HepG2 (cell line): ENCODE data around the gene IMMT. TPM values are rescaled to one million over a fixed set of nuclear protein-coding genes. Genes with fewer than 3 reads are reported as not detected.

Experiments used
- ATAC-seq: fragments of 200-7000 bp; cut with Tn5 transposase; 3 replicates; pipeline ENCODE4 v1.9.1; 2020; ENCODE audit warnings: mild to moderate bottlenecking, moderate library complexity
- BruUV-seq: library from RNA; stranded (reverse); fragments of 400-500 nt; replicated peaks from 2 replicates; lab custom pipeline; 2021; lab: Mats Ljungman, UMichigan
- CTCF ChIA-PET: fragments of 300-600 bp; formaldehyde crosslinking; extraction: SDS; loops from one replicate; lab custom pipeline; 2021; ENCODE audit warnings: low total read pairs, inconsistent platforms, low intra/inter-chr PET ratio; lab: Yijun Ruan, JAX
- POLR2A ChIA-PET: fragments of 350-600 bp; sonication (Branson Sonifier 250); formaldehyde crosslinking; loops from one replicate; lab custom pipeline; 2020; ENCODE audit warnings: antibody characterized with exemption, inconsistent platforms; lab: Yijun Ruan, JAX
- DNase-seq: peaks from one replicate; pipeline ENCODE4 v3.0.0-alpha.2; 2015; ENCODE audit warnings: low spot score
- FAIRE-seq: peaks from 3 replicates; lab custom pipeline; 2011; peaks lifted over from hg19 to GRCh38; lab: Jason Lieb, UNC
- H2AFZ ChIP-seq: one replicate; pipeline ENCODE4 v1.6.1; 2011; ENCODE audit warnings: low read length, inconsistent platforms
- H3K27ac ChIP-seq: fragments of 300-600 bp; 3 replicates; pipeline ENCODE4 v1.8.0; 2011; ENCODE audit warnings: mixed run types, mild to moderate bottlenecking, mixed read lengths, low read length, inconsistent platforms; ENCODE audit not compliant: insufficient read depth; ENCODE audit errors: extremely low read length
- H3K27me3 ChIP-seq, 2 experiments: fragments of 200-600 bp in 1 of 2; 2 replicates in 1 of 2; 3 replicates in 1 of 2; pipeline versions ENCODE4 v1.6.0 to v1.8.0; 2011; ENCODE audit warnings: low read length in 2 of 2, mild to moderate bottlenecking in 2 of 2, moderate library complexity in 2 of 2, inconsistent platforms in 1 of 2; ENCODE audit not compliant: insufficient read depth in 2 of 2, control insufficient read depth in 1 of 2
- H3K36me3 ChIP-seq, 2 experiments: fragments of 200-600 bp in 1 of 2; replicated peaks in 1 of 2; 2 replicates in 1 of 2; 3 replicates in 1 of 2; pipeline versions ENCODE4 v1.5.1 to v1.8.0; 2011; ENCODE audit warnings: low read length in 2 of 2, inconsistent platforms in 1 of 2; ENCODE audit not compliant: insufficient read depth in 2 of 2, control insufficient read depth in 1 of 2
- H3K4me1 ChIP-seq: 2 replicates; pipeline ENCODE4 v1.5.1; 2012; ENCODE audit warnings: low read length, inconsistent platforms; ENCODE audit not compliant: insufficient read depth
- H3K4me2 ChIP-seq: 2 replicates; pipeline ENCODE4 v1.6.0; 2011; ENCODE audit warnings: low read depth, low read length, inconsistent platforms
- H3K4me3 ChIP-seq, 3 experiments: fragments of 200-600 bp in 1 of 3; sonication (generic), shearing (Covaris generic) in 1 of 3; replicated peaks in 1 of 3; 2 replicates each; pipeline ENCODE4 v1.5.1; 2011 to 2016; ENCODE audit warnings: low read length in 3 of 3, inconsistent platforms in 2 of 3, low read depth in 2 of 3, mild to moderate bottlenecking in 2 of 3, control low read depth in 1 of 3, mixed read lengths in 1 of 3; ENCODE audit not compliant: insufficient read depth in 1 of 3
- H3K79me2 ChIP-seq: one replicate; pipeline ENCODE4 v1.6.1; 2011; ENCODE audit warnings: low read length, inconsistent platforms; ENCODE audit not compliant: insufficient read depth
- H3K9ac ChIP-seq: 2 replicates; pipeline ENCODE4 v1.6.0; 2011; ENCODE audit warnings: mild to moderate bottlenecking, low read depth, low read length, inconsistent platforms; ENCODE audit not compliant: insufficient read depth
- H3K9me3 ChIP-seq: 2 replicates; pipeline ENCODE4 v1.5.1; 2012; ENCODE audit warnings: mild to moderate bottlenecking, low read length
- H4K20me1 ChIP-seq: 2 replicates; pipeline ENCODE4 v1.6.0; 2011; ENCODE audit warnings: inconsistent platforms, mild to moderate bottlenecking, low read length, moderate library complexity; ENCODE audit not compliant: insufficient read depth
- ZNF768 ChIP-seq: sonication (generic); formaldehyde crosslinking; IDR thresholded peaks from 2 replicates; pipeline ENCODE4 v1.4.0; 2020; ENCODE audit warnings: missing genetic modification reagents
- WGBS: methylation state at CpG from one replicate; pipeline ENCODE4 v1.1.6; 2017; ENCODE audit warnings: low lambda C conversion rate; 5-methylcytosine and 5-hydroxymethylcytosine counted together
- in situ Hi-C: cut with HindIII; loops from 2 replicates; pipeline ENCODE4 v1.10.0; 2017; ENCODE audit warnings: low pct_unique_long_range_greater_than_20kb; ENCODE audit not compliant: extremely low pct_ligation_motif_present
- intact Hi-C: fragments of 100-400 bp; cut with micrococcal nuclease; formaldehyde crosslinking; loops from one replicate; pipeline ENCODE4 v1.10.0; 2022; ENCODE audit not compliant: unreplicated experiment
- polyA plus RNA-seq, 8 experiments: library from polyadenylated mRNA; depleted of rRNA in 3 of 8; stranded (reverse) in 7 of 8; unstranded in 1 of 8; fragments of >200 nt; fragmentation: Illumina TruSeq in 4 of 8; extraction: Trizol in 4 of 8; gene quantifications; 2 replicates each; pipeline versions ENCODE4 v1.2.1 to v1.2.3, GENCODE V29; 2011 to 2016; ENCODE audit warnings: low read depth in 4 of 8, missing spikeins in 1 of 8, mixed read lengths in 1 of 8; ENCODE audit not compliant: insufficient read depth in 1 of 8
- total RNA-seq, 5 experiments: library from RNA; depleted of rRNA; stranded (reverse); fragments of >200 nt; fragmentation: Illumina TruSeq; extraction: Trizol; gene quantifications; 2 replicates each; pipeline ENCODE4 v1.2.3, GENCODE V29; 2016; ENCODE audit warnings: low read depth in 1 of 5
- TF ChIP-seq, protein P1 (sequence below): sonication (generic); formaldehyde crosslinking; IDR thresholded peaks from 2 replicates; pipeline ENCODE4 v1.9.0; 2022; ENCODE audit warnings: missing genetic modification reagents, mild to moderate bottlenecking, borderline replicate concordance
- TF ChIP-seq, protein P2 (sequence below): fragments of 450-650 bp; IDR thresholded peaks from 2 replicates; pipeline ENCODE4 v1.6.1; 2017; ENCODE audit warnings: mild to moderate bottlenecking

IMMT gene
- total and polyA plus RNA-seq, 2 of the 13 experiments (the other 11 are each of a cell fraction or from before 2014, with no cell fraction given) = 63.5 to 119 TPM

DNA sequence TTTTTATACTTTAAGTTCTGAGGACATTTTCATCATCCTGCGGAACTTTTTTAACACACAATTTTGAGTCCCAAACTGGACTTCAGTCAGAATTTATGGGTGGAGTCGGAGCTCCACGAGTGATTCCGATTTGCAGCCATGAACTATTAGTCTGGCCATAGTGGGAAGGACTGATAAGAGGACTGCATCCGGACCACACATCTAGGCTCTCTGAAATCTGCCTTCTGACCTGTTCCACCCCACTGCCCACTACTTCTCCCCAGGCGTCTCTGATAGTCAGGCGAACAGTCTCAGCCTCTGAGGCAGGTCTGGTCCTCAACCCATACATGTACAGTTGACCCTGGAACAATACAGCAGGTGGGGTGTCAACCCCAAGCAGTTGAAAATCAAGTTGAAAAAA, 9.2 kb upstream of the IMMT start (continued):
- TF ChIP-seq, protein P1, sequence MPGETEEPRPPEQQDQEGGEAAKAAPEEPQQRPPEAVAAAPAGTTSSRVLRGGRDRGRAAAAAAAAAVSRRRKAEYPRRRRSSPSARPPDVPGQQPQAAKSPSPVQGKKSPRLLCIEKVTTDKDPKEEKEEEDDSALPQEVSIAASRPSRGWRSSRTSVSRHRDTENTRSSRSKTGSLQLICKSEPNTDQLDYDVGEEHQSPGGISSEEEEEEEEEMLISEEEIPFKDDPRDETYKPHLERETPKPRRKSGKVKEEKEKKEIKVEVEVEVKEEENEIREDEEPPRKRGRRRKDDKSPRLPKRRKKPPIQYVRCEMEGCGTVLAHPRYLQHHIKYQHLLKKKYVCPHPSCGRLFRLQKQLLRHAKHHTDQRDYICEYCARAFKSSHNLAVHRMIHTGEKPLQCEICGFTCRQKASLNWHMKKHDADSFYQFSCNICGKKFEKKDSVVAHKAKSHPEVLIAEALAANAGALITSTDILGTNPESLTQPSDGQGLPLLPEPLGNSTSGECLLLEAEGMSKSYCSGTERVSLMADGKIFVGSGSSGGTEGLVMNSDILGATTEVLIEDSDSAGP = no peak

DNA sequence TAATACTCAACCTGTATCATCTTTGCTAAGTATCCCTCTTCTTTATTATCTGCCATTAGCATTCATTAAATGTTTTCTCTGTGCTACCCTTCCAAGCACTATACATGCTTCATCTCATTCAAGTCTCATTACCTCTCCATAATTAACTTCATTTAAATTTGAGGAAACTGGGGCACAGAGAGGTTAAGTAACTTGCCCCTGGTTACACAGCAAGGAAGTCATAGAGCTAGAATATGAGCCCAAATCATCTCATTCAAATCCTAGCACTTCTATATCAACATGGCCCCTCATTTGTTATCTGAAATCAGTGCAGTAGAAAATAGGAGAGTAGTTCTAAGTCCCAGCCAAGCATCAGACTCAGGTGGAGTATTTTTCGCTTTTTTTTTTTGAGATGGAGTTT, 8.4 kb upstream of the IMMT start:
- 100% methylated on average over 1 of the region's 1 CpG for WGBS
- intact Hi-C loops = no loop called here
- BruUV-seq = no TSS peak
- in situ Hi-C loops = no loop called here
- peaks cover 46% of the 10 kb centered on the region for H3K79me2 ChIP-seq
- H2AFZ ChIP-seq = no peak overlapping the region
- no peaks in the 10 kb centered on the region; a peak in 1 of 5 replicates for H3K27me3 ChIP-seq
- ChIA-PET POLR2A (interaction anchor here (1.8 kb wide), 1 partner anchor 8 kb away, joined by 6 read pairs; the partner anchor contains the start of gene IMMT), CTCF (no interaction called here)
- peaks cover 14 to 36% of the 10 kb centered on the region in 2 experiments for H3K36me3 ChIP-seq
- no peak for FAIRE-seq
- no peak for ATAC-seq
- H3K4me3 ChIP-seq = no peak overlapping the region
- 0 out of 2 replicates have a peak, but pooled peaks cover 5% of the 10 kb centered on the region for H4K20me1 ChIP-seq
- H3K27ac ChIP-seq = no peak overlapping the region
- H3K4me1 ChIP-seq = peaks cover 35% of the 10 kb centered on the region
- no peak overlapping the region for H3K4me2 ChIP-seq
- H3K9ac ChIP-seq = no peak overlapping the region
- no peaks in the 10 kb centered on the region for H3K9me3 ChIP-seq
- TF ChIP-seq, protein P2, sequence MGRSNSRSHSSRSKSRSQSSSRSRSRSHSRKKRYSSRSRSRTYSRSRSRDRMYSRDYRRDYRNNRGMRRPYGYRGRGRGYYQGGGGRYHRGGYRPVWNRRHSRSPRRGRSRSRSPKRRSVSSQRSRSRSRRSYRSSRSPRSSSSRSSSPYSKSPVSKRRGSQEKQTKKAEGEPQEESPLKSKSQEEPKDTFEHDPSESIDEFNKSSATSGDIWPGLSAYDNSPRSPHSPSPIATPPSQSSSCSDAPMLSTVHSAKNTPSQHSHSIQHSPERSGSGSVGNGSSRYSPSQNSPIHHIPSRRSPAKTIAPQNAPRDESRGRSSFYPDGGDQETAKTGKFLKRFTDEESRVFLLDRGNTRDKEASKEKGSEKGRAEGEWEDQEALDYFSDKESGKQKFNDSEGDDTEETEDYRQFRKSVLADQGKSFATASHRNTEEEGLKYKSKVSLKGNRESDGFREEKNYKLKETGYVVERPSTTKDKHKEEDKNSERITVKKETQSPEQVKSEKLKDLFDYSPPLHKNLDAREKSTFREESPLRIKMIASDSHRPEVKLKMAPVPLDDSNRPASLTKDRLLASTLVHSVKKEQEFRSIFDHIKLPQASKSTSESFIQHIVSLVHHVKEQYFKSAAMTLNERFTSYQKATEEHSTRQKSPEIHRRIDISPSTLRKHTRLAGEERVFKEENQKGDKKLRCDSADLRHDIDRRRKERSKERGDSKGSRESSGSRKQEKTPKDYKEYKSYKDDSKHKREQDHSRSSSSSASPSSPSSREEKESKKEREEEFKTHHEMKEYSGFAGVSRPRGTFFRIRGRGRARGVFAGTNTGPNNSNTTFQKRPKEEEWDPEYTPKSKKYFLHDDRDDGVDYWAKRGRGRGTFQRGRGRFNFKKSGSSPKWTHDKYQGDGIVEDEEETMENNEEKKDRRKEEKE = no peak
- peak; percentile 51; the same call in 1 of the 2 replicates for TF ChIP-seq ZNF768 (CRISPR knock-in tag)
- no peak for DNase-seq
